ENCODE results near the gene RGS11. TPM values are rescaled to one million over a fixed set of nuclear protein-coding genes. Genes with fewer than 3 reads are reported as not detected.

Gene RGS11
- total and polyA plus RNA-seq, 9 of the 15 experiments (the other 6 are each of a cell fraction or from before 2014, with no cell fraction given), result not detected

GRCh38 chr16:306911-307370 lies 31.2 kb upstream of the RGS11 start:
- no peaks in the 10 kb centered on the region for H3K9me1 ChIP-seq (ENCODE audit: control insufficient read depth, insufficient read depth, low read length)
- ATAC-seq, result no peak
- peaks cover 0 to 23% of the 10 kb centered on the region in 2 experiments; a peak in 1 of 5 replicates for H3K4me1 ChIP-seq (replicated peaks in 1 of 2; ENCODE audit: control insufficient read depth in 2 of 2, insufficient read depth in 2 of 2, low read length in 2 of 2)
- TF ChIP-seq RBM22 (IDR thresholded peaks at IDR 0.05; ENCODE audit: low read depth, low read length, poor library complexity, severe bottlenecking), result peak; percentile 48
- peak; percentile 54 for TF ChIP-seq POLR2G (IDR thresholded peaks at IDR 0.05; ENCODE audit: low read depth, low read length)
- TF ChIP-seq ZNF316 (IDR thresholded peaks at IDR 0.05), result peak; percentile 18; the same call in 1 of the 2 replicates
- TF ChIP-seq PTBP1 (IDR thresholded peaks at IDR 0.05; ENCODE audit: low read depth, low read length), result no peak
- no peak for TF ChIP-seq ESRRB (CRISPR knock-in tag; IDR thresholded peaks at IDR 0.05; ENCODE audit: borderline replicate concordance)
- no peak for TF ChIP-seq SAFB (IDR thresholded peaks at IDR 0.05; ENCODE audit: borderline replicate concordance, low read depth, low read length)
- TF ChIP-seq ZNF277 (CRISPR knock-in tag; IDR thresholded peaks at IDR 0.05; ENCODE audit: borderline replicate concordance), result no peak
- peaks cover 74% of the 10 kb centered on the region; the same call in 2 of the 3 replicates for H3K36me3 ChIP-seq (ENCODE audit: control insufficient read depth, insufficient read depth, low read length)
- H3K27ac ChIP-seq (ENCODE audit: extremely low read depth, low read depth, low read length), result no peak overlapping the region
- H4K20me1 ChIP-seq (replicated peaks; ENCODE audit: control insufficient read depth, insufficient read depth, low read length), result peaks cover 3% of the 10 kb centered on the region
- H3K4me2 ChIP-seq (ENCODE audit: insufficient read depth, low read length), result no peak overlapping the region
- H3K9ac ChIP-seq (ENCODE audit: insufficient read depth in 1 of 2, low read depth in 2 of 2, low read length in 2 of 2), result peak overlapping the region in 1 of 2 experiments; percentile 64; a peak in 1 of 4 replicates
- ChIA-PET CTCF (ENCODE audit: low intra/inter-chr PET ratio) (no interaction called here), POLR2A (interaction anchor here (0.6 kb wide), 1 partner anchor 689 kb away, joined by 3 read pairs; no protein-coding TSS in a partner anchor)
- no peak overlapping the region for H3K4me3 ChIP-seq
- WGBS (ENCODE audit: insufficient coverage, low coverage, missing lambda C conversion rate), result 89% methylated on average over 15 of the region's 17 CpGs
- no TSS peak for BruUV-seq (replicated peaks)
- DNase-seq (ENCODE audit: extremely low read depth in 1 of 4, low spot score in 3 of 4), result no peak
- H3K79me2 ChIP-seq (ENCODE audit: control insufficient read depth, insufficient read depth, low read length), result peaks cover 11% of the 10 kb centered on the region
- in situ Hi-C loops (cut with MboI) (no loop called here), intact Hi-C loops (cut with micrococcal nuclease) (no loop called here)
- H3K27me3 ChIP-seq (ENCODE audit: control insufficient read depth in 2 of 2, insufficient read depth in 2 of 2, low read length in 2 of 2), result no peaks in the 10 kb centered on the region
- no peak overlapping the region for H2AFZ ChIP-seq (ENCODE audit: low read depth, low read length)
- FAIRE-seq, result no peak
- H3K9me3 ChIP-seq (replicated peaks; ENCODE audit: control insufficient read depth, insufficient read depth, low read depth, low read length), result no peaks in the 10 kb centered on the region
